Pulmonary artery endothelial cell (primary cell): ENCODE data around the gene SMIM43. TPM values are rescaled to one million over a fixed set of nuclear protein-coding genes. Genes with fewer than 3 reads are reported as not detected.
A peak's percentile ranks its signal among the peaks of the same experiment; 100 is the strongest.
"Not testable (repeated sequence)": the region's sequence is repeated elsewhere in the genome, so short reads cannot be mapped to it uniquely, and the experiment has no call there.

Experiments used
- DNase-seq: peaks from one replicate; pipeline ENCODE4 v3.0.0-alpha.2; 2011; ENCODE audit warnings: low read depth, low spot score
- total RNA-seq: library from RNA; depleted of rRNA; stranded (reverse); fragments of >200 nt; gene quantifications from 2 replicates; pipeline ENCODE4 v1.2.3, GENCODE V29; 2014

The SMIM43 gene
- total RNA-seq, 1 donor from 2014 or later, result 0.26 TPM

DNA sequence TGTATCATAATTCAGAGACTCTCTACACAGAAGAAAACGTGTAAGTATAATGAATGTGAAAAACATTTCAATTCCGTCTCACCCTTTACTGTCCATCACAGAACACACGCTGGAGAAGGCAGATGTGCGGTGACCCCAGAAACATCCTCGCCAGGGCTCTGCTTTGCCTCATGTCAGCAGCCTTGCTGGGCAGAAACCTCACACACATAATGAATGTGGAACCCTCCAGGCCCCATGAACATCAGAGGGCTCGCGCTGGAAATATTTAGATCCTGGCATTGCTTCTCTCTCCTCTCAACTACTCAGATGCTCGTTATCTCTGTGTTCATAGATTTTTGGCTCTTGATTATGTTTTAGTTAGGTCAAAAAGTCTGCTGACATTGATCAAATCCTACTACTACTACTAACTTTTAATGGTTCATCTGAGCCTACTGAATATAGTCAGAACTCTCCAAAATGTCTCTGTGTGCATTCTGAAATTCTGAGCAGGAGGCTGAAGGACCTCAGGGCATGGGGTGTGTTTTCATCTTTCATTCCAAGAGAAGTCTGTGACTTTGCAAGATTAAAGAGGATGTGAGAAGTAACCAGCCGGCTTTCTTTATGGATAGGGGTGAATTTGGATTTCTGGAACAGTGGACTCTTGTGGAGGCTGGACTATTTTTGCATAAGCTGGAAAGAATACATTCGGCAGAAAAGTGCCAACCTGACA, 27.0 kb downstream of the SMIM43 start:
- DNase-seq, result no peak

DNA sequence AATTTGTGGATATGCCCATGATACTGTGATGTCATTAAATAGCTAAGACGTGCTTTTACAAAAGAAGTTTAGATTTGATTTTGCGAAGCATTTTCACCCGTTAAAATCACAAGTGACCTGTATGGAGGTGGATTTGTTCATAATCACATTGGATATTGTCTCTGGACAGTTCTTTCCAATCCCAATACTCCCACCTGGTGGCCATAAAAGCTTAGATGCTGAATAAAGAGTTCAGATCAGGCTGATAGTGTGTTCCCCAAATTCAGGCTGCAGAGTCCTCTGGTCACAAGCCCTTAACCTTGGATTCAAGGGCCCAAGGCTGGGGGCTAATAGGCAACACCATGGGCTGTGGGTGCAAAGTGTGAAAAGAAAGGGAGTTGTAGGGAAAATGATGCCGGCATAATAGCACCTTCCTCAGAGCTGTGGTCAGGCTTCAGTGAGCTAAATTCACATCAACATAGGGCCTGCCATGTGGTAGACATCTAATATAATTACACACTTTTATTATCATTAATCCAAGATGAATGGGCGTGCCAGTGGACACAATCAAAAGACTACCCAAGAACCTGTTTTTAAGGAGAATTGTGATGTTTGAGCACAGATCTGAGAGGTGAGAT, 28.1 kb downstream of the SMIM43 start:
- peak; percentile 4 for DNase-seq

GRCh38 chr4:121734571-121734970, 30.4 kb downstream of the SMIM43 start:
- DNase-seq, result no peak

DNA sequence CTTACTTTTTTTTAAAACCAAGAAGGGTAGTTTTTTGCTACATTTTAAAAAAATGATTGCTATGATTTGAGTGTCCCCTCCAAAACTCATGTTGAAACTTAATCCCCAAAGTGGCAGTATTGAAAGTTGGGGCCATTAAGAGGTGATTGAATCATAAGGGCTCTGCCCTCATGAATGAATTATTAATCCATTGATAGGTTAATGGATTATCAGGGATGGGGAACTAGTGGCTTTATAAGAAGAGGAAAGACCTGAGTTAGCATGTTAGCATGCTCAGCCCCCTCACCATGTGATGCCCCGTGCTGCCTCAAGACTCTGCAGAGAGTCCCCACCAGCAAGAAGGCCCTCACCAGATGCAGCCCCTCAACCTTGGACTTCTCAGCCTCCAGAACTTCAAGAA, 31.0 kb downstream of the SMIM43 start:
- DNase-seq, result no peak

- DNase-seq, result not testable (repeated sequence)
Measured at GRCh38 chr4:121729753-121730152, 35.2 kb downstream of the SMIM43 start.

DNA sequence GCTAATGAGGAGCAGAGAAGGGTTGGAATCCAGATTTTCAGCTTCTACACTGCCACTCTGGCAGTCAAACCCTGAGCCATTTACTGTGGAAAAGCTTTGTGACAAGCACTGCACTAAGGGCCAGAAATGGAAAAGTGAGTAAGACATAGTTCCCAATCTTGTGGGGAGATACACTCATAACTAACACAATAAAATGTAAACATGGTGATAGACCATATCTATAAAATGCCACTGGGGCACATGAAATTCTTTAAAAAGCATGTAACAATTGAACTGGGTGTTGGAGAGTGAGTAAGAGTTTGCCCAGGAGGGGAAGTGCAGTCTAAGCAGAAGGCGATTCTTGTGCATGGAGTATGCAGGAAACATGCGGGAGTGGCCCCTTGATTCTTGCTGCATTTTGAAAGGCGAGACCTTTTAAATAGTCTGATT, 36.2 kb downstream of the SMIM43 start:
- no peak for DNase-seq

GRCh38 chr4:121728066-121728465, 36.9 kb downstream of the SMIM43 start:
- no peak for DNase-seq

DNA sequence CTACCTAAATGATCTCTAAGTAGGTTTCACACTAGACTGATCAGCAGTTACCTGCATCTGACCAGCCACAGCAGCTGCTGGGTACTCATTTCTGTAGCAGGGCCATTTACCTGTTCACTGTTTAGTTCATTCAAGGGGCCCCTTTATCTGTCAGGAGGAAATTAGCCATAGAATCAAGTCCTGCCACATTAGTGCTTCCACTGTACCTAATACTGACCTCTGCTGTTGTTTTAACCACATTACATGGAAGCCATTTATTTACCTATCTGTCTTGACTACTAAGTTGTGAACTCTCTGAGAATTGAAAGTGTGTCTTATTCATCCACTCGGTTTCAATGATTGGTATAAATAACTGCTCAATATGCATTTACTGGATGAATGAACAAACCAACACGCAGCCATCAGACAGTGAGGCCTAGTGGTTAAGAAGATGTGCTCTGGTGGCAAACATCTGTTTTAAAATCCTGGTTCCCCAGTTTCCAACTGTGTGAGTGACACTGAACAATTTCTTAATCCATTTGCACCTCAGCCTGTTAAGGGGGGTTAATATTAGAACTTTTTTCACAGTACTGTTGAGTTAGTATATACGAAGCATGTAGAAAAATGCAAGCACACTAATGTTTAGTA, 38.2 kb downstream of the SMIM43 start:
- peak; percentile 33 for DNase-seq

DNA sequence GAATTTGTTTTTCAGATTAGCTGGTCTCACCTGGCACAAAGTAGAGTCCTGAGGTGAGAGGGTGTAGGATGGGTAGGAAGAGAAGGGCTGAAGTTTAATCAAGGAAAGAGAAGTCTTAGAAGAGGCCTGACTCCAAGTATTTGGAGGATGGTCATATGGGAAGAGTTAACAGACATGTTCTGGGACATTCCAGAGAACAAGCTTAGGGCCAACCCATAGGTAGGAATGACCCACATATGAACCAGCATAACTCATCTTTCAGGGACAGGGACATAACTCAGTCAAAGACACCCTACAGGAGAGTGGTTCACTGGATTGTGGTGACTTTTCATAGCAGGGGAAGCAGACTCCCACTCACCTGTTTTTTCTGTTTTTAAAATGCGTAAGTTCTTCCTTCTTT, 40.3 kb downstream of the SMIM43 start:
- DNase-seq, result no peak

GRCh38 chr4:121721700-121722099, 43.3 kb downstream of the SMIM43 start:
- DNase-seq, result no peak

DNA sequence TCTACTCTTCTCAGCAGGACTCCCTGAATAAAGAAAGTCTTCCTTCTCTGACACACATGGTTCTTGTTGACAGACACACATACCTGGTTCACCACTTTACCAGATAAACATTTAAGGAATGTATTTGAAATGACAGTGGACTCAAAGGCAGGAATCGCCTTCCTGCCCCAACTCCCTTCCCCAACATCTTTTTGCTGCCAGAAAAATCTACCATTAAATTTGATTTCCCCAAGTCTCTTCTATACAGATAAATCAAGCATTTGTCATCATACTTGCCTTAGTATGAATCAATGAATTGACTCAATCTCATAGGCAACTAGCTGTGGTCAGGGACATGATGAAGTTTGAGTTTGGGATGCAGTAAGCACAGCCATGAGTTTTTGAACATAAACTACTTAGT, 44.9 kb downstream of the SMIM43 start:
- DNase-seq, result no peak

- DNase-seq, result no peak
Measured at GRCh38 chr4:121717680-121718237, 47.2 kb downstream of the SMIM43 start.

- no peak for DNase-seq
Measured at GRCh38 chr4:121714548-121714947, 50.4 kb downstream of the SMIM43 start.

- DNase-seq, result no peak
Measured at GRCh38 chr4:121712783-121713182, 52.2 kb downstream of the SMIM43 start.

GRCh38 chr4:121712001-121712651, 52.8 kb downstream of the SMIM43 start:
- no peak for DNase-seq

DNA sequence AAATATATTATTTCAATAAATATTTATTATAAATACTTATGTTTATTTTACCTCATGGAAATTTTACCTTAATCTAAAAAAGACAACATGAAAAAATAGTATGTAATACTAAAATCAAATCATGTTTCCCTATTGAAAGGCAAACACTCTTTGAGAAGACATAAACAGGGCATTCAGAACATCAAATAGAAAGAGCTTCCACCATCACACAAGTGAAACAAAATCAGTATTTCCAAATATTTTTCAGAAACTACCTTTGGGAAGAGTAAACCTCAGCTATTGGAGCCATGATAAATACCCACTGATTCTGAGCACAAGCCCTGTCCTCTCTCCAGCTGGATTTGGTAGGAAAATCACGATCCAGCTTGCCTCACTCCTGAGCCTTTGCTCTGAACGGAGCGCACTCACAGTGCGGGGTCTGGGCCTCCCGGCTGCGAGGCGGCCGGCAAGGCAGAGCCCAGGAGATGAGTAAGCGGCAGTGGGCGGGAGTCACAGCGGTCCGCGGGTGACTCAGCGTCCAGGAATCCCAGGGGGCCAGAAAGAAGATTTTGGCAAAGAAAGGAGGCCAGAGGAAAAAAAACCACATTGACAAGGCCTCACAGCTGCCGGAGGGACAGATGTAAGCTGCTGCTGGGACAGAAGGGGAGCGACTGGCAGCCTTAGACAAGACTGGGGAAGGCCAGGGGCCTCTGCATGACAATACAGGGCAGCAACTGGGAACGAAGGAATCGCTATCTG, 53.5 kb downstream of the SMIM43 start:
- peak; percentile 71 for DNase-seq

- no peak for DNase-seq
Measured at GRCh38 chr4:121709766-121710405, 55.1 kb downstream of the SMIM43 start.
